Type B pancreatic cell (in vitro differentiated cells): ENCODE measurements around the gene MYO5A. TPM values are rescaled to one million over a fixed set of nuclear protein-coding genes. Genes with fewer than 3 reads are reported as not detected.
"Not testable (repeated sequence)": the region's sequence is repeated elsewhere in the genome, so short reads cannot be mapped to it uniquely, and the experiment has no call there.

Experiments used
- DNase-seq: peaks from one replicate; pipeline ENCODE4 v3.0.0; 2021; ENCODE audit warnings: mixed read lengths; ENCODE audit not compliant: unreplicated experiment; ENCODE audit errors: extremely low spot score
- H3K27ac Mint-ChIP-seq: 2 replicates; pipeline ENCODE4 v1.8.0; 2021; ENCODE audit warnings: mild to moderate bottlenecking, mixed read lengths
- H3K27me3 Mint-ChIP-seq: 2 replicates; pipeline ENCODE4 v1.8.0; 2021; ENCODE audit warnings: mixed read lengths
- H3K36me3 Mint-ChIP-seq: 2 replicates; pipeline ENCODE4 v1.8.0; 2021; ENCODE audit warnings: mixed read lengths
- H3K4me1 Mint-ChIP-seq: one replicate; pipeline ENCODE4 v1.8.0; 2021; ENCODE audit warnings: mixed read lengths; ENCODE audit not compliant: unreplicated experiment
- H3K4me3 Mint-ChIP-seq: 2 replicates; pipeline ENCODE4 v1.8.0; 2021; ENCODE audit warnings: mild to moderate bottlenecking, mixed read lengths
- H3K9me3 Mint-ChIP-seq: 2 replicates; pipeline ENCODE4 v1.8.0; 2021; ENCODE audit warnings: mixed read lengths
- CTCF ChIP-seq: fragments of 200-600 bp; sonication (generic); conservative IDR thresholded peaks from 2 replicates; pipeline ENCODE4 v1.5.0; 2021; ENCODE audit warnings: antibody characterized with exemption, mild to moderate bottlenecking
- total RNA-seq: library from RNA; stranded (reverse); gene quantifications from 2 replicates; pipeline ENCODE4 v1.2.1, GENCODE V29; 2021; ENCODE audit warnings: low replicate concordance

The MYO5A gene
- total RNA-seq, 1 donor from 2014 or later, result 20.9 TPM

DNA sequence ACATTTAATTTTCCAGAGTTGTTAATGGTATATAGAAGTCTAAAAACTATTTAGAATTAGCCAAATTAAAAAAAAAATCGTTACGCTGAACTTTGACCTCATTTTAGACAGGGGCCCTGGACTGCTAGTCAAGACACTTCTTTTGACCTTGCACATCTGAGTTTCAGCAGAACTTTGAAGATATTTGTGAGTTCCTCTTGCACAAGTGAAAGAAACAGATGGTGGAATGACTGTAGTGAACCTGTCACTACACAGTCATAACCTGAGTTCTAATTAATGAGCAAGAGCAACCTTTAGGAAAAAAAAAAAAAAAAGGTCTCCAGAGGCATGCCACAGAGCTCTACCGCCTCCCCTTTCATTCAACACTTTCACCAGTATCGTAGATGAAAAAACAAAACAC is 238.4 kb downstream of the MYO5A start:
- TF ChIP-seq CTCF, result no peak
- Mint-ChIP-seq H3K27ac (peak overlapping the region; percentile 45), H3K4me3 (no peak overlapping the region), H3K9me3 (no peaks in the 10 kb centered on the region), H3K27me3 (peaks cover 19% of the 10 kb centered on the region), H3K36me3 (peaks cover 5% of the 10 kb centered on the region), H3K4me1 (peaks cover 27% of the 10 kb centered on the region)
- no peak for DNase-seq

GRCh38 chr15:52289629-52290081 is 239.0 kb downstream of the MYO5A start:
- peak overlapping the region; percentile 28 for H3K4me3 Mint-ChIP-seq
- peaks cover 26% of the 10 kb centered on the region for H3K4me1 Mint-ChIP-seq
- peaks cover 5% of the 10 kb centered on the region for H3K36me3 Mint-ChIP-seq
- TF ChIP-seq CTCF, result no peak
- peaks cover 16% of the 10 kb centered on the region for H3K27me3 Mint-ChIP-seq
- peak overlapping the region; percentile 45 for H3K27ac Mint-ChIP-seq
- DNase-seq, result no peak
- H3K9me3 Mint-ChIP-seq, result no peaks in the 10 kb centered on the region

- Mint-ChIP-seq H3K27me3 (peaks cover 9% of the 10 kb centered on the region), H3K4me3 (peak overlapping the region; percentile 28), H3K36me3 (peaks cover 8% of the 10 kb centered on the region), H3K4me1 (peaks cover 23% of the 10 kb centered on the region), H3K9me3 (no peaks in the 10 kb centered on the region), H3K27ac (no peak overlapping the region)
- TF ChIP-seq CTCF, result no peak
- no peak for DNase-seq
Measured at GRCh38 chr15:52288986-52289385, 239.7 kb downstream of the MYO5A start.

DNA sequence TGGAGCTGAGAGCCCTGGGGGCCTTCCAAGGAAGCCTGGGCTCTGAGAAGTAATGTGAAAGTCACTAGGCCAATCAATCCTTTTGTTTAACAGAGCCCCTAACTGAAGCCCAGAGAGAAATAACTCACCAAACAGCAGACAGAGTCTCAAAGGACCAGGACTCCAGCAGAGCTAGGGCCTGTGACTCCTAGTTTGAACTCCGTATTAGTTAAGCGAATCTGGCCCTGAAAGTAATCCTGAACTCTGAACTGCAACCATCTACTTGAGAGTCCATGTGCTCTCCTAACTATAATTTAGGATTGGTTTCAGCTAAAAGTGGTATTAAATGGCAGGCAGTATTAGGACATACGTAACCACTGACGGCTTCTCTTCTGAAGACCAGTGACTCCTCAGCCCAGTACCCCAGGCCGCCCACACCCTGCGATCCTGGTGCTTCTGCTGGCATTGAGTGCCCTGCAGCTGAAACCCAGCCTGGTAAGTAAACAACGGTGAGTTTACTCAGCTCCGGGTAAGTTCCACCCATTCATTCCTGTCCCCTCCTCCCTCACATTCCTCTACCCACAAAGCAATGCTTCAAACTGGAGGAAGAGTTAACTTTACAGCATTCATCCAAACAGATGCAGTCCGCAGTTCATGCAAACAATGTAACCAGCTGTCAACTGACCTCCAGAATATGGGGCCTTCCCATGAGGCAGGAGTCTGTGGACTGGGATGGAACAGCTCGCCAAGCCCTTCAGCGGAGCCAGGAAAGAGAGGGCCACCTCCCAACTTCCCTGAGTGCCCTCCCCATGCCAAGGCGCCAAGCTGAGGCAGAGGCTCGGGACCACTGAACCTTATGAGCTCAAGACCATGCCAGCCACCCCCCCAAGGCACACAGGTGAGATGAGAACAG is 240.4 kb downstream of the MYO5A start:
- Mint-ChIP-seq H3K27me3 (peaks cover 2% of the 10 kb centered on the region), H3K4me1 (peaks cover 23% of the 10 kb centered on the region), H3K36me3 (peaks cover 8% of the 10 kb centered on the region), H3K27ac (peak overlapping the region; percentile 85), H3K4me3 (peak overlapping the region; percentile 51), H3K9me3 (no peaks in the 10 kb centered on the region)
- no peak for DNase-seq
- no peak for TF ChIP-seq CTCF

- H3K4me3 Mint-ChIP-seq, result peak overlapping the region; percentile 42
- no peak for DNase-seq
- peaks cover 8% of the 10 kb centered on the region for H3K36me3 Mint-ChIP-seq
- no peak for TF ChIP-seq CTCF
- no peaks in the 10 kb centered on the region for H3K9me3 Mint-ChIP-seq
- no peaks in the 10 kb centered on the region for H3K27me3 Mint-ChIP-seq
- H3K27ac Mint-ChIP-seq, result peak overlapping the region; percentile 85
- peaks cover 23% of the 10 kb centered on the region for H3K4me1 Mint-ChIP-seq
Measured at GRCh38 chr15:52287114-52287513, 241.6 kb downstream of the MYO5A start.

- H3K4me3 Mint-ChIP-seq, DNase-seq, H3K27me3 Mint-ChIP-seq, H3K36me3 Mint-ChIP-seq, H3K9me3 Mint-ChIP-seq, H3K27ac Mint-ChIP-seq: not testable (repeated sequence)
- peaks cover 23% of the 10 kb centered on the region for H3K4me1 Mint-ChIP-seq
Measured at GRCh38 chr15:52285941-52286340, 242.7 kb downstream of the MYO5A start.
